PC-9 (cell line): ENCODE data around the gene LMX1B. TPM values are rescaled to one million over a fixed set of nuclear protein-coding genes. Genes with fewer than 3 reads are reported as not detected.
"Not testable (repeated sequence)": the region's sequence is repeated elsewhere in the genome, so short reads cannot be mapped to it uniquely, and the experiment has no call there.

Experiments used
- BruUV-seq: library from RNA; stranded (reverse); fragments of 400-500 nt; replicated peaks from 2 replicates; lab custom pipeline; 2021; lab: Mats Ljungman, UMichigan
- CTCF ChIA-PET: fragments of 300-600 bp; sonication (Branson Sonifier 250); formaldehyde crosslinking; loops from one replicate; lab custom pipeline; 2022; ENCODE audit warnings: antibody characterized with exemption; lab: Charles Lee
- POLR2A ChIA-PET: fragments of 300-600 bp; sonication (Branson Sonifier 250); formaldehyde crosslinking; loops from one replicate; lab custom pipeline; 2022; ENCODE audit warnings: antibody characterized with exemption; ENCODE audit not compliant: unreplicated experiment; lab: Charles Lee
- DNase-seq, 2 experiments: peaks; one replicate each; pipeline versions ENCODE4 v3.0.0 to v3.0.0-alpha.2; 2015 to 2022; ENCODE audit warnings: mixed read lengths in 1 of 2
- H2AFZ ChIP-seq: fragments of 200-600 bp; sonication (generic); 2 replicates; pipeline ENCODE4 v1.8.1; 2017; ENCODE audit warnings: antibody characterized with exemption
- H3F3A ChIP-seq: fragments of 200-600 bp; sonication (generic); 2 replicates; pipeline ENCODE4 v1.8.1; 2017; ENCODE audit warnings: antibody characterized with exemption, mild to moderate bottlenecking, low read depth; ENCODE audit not compliant: insufficient read depth
- H3K27ac ChIP-seq: fragments of 200-600 bp; sonication (generic); 2 replicates; pipeline ENCODE4 v1.6.1; 2016; ENCODE audit warnings: mixed run types
- H3K27me3 ChIP-seq: fragments of 200-600 bp; sonication (generic); 2 replicates; pipeline ENCODE4 v1.6.1; 2016; ENCODE audit warnings: low read depth, mixed run types; ENCODE audit not compliant: insufficient read depth
- H3K36me3 ChIP-seq: fragments of 200-600 bp; sonication (generic); 2 replicates; pipeline ENCODE4 v1.6.1; 2016; ENCODE audit warnings: low read depth, mixed run types
- H3K4me1 ChIP-seq: fragments of 200-600 bp; sonication (generic); replicated peaks from 2 replicates; pipeline ENCODE4 v1.6.1; 2016; ENCODE audit warnings: mixed run types; ENCODE audit not compliant: insufficient read depth
- H3K4me2 ChIP-seq: fragments of 200-600 bp; sonication (generic); 2 replicates; pipeline ENCODE4 v1.6.1; 2017; ENCODE audit warnings: mixed run types
- H3K4me3 ChIP-seq: fragments of 200-600 bp; sonication (generic); 2 replicates; pipeline ENCODE4 v1.6.1; 2016; ENCODE audit warnings: mixed run types
- H3K79me2 ChIP-seq: fragments of 200-600 bp; sonication (generic); 2 replicates; pipeline ENCODE4 v1.6.1; 2017; ENCODE audit warnings: low read depth, mixed run types
- H3K9me2 ChIP-seq: fragments of 200-600 bp; sonication (generic); 2 replicates; pipeline ENCODE4 v1.8.1; 2017; ENCODE audit warnings: mild to moderate bottlenecking; ENCODE audit not compliant: insufficient read depth
- H3K9me3 ChIP-seq: fragments of 200-600 bp; sonication (generic); 2 replicates; pipeline ENCODE4 v1.8.1; 2016; ENCODE audit warnings: low read depth; ENCODE audit not compliant: insufficient read depth
- H4K20me1 ChIP-seq: fragments of 200-600 bp; sonication (generic); 2 replicates; pipeline ENCODE4 v1.8.1; 2017; ENCODE audit not compliant: insufficient read depth
- EZH2 ChIP-seq: fragments of 200-600 bp; sonication (generic); IDR thresholded peaks from 2 replicates; pipeline ENCODE4 v1.8.0; 2017; ENCODE audit warnings: antibody characterized with exemption, low read depth
- intact Hi-C: fragments of 100-400 bp; cut with micrococcal nuclease; formaldehyde crosslinking; loops from one replicate; pipeline ENCODE4 v1.10.0; 2022; ENCODE audit not compliant: unreplicated experiment
- total RNA-seq: library from RNA; stranded (reverse); gene quantifications from 2 replicates; pipeline ENCODE4 v1.2.3, GENCODE V29; 2021
- TF ChIP-seq, protein P1 (sequence below): fragments of 200-600 bp; sonication (generic); conservative IDR thresholded peaks from 2 replicates; pipeline ENCODE4 v1.6.1; 2017; ENCODE audit warnings: mixed run types, antibody characterized with exemption, mild to moderate bottlenecking, moderate library complexity

The LMX1B gene
- total RNA-seq, 1 experiment from 2014 or later: not detected

DNA sequence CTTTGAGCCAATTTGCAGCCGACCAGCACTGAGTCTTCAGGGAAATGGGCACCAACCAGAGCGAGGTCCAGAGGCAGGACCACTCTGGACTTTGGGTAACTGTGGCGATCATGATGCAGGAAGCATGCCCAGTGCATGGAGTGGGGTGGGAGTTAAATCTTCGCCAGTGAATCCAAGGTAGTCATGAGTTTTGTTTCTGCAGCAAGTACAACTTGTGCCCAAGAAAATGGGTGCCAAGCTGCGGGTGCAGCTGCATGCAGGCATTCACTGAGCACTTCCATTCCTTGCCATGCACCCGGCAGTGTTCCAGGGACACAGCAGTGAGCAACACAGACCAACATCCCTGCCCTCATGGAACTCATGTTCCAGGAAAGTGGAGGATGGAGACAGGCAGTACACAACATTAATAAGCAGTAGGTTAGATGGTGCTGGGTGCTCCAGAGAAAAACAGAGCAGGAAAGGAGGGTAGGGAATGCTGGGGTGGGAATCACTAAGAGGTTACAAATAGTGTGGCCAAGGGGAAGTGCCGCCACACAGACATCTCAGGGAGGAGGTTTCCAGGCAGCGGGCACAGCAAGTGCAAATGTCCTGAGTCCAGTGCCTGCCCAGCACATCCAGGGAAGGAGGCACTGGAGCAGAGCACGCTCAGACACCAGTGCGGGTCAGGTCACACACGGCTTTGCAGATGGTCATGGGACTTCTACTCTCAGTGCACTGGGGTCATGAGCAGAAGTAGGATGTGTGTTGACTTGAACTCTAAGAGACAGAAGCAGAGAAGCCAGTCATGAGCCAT is 48.2 kb upstream of the LMX1B start:
- CTCF ChIA-PET: interaction anchor here (0.6 kb wide), 1 partner anchor 510 kb away, joined by 3 read pairs; no protein-coding TSS in a partner anchor
- H3K27me3 ChIP-seq: peaks cover 74% of the 10 kb centered on the region
- BruUV-seq: no TSS peak

DNA sequence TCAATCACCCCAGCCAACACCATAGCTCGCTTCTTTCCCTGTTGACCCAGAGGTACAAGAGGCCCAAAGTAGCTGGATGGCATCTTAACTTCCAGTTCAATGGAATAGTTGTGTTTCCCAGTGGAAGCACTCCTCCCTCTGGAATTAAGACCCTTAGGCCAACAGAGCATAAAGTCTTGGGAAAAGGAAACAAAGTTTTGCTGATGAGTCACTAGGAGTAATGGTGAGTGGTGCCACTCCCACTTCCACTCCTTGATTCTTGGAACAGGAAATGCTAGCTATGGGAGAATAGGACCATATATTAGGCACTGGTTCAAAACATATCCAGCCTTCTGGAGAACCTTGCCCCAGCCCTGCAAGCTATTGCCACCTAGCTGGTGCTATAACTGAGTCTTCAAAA is 44.7 kb upstream of the LMX1B start:
- H3K27me3 ChIP-seq: peaks cover 40% of the 10 kb centered on the region
- ChIA-PET CTCF (no interaction called here), POLR2A (no interaction called here)
- H3K9me3 ChIP-seq: no peaks in the 10 kb centered on the region
- TF ChIP-seq, protein P1, sequence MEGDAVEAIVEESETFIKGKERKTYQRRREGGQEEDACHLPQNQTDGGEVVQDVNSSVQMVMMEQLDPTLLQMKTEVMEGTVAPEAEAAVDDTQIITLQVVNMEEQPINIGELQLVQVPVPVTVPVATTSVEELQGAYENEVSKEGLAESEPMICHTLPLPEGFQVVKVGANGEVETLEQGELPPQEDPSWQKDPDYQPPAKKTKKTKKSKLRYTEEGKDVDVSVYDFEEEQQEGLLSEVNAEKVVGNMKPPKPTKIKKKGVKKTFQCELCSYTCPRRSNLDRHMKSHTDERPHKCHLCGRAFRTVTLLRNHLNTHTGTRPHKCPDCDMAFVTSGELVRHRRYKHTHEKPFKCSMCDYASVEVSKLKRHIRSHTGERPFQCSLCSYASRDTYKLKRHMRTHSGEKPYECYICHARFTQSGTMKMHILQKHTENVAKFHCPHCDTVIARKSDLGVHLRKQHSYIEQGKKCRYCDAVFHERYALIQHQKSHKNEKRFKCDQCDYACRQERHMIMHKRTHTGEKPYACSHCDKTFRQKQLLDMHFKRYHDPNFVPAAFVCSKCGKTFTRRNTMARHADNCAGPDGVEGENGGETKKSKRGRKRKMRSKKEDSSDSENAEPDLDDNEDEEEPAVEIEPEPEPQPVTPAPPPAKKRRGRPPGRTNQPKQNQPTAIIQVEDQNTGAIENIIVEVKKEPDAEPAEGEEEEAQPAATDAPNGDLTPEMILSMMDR: no peak
- no peak for TF ChIP-seq EZH2
- H3K9me2 ChIP-seq: no peaks in the 10 kb centered on the region
- no TSS peak for BruUV-seq
- no peaks in the 10 kb centered on the region for H3K4me1 ChIP-seq
- H3K4me2 ChIP-seq: no peak overlapping the region
- no peak for DNase-seq
- intact Hi-C loops: no loop called here
- H3K36me3 ChIP-seq: no peaks in the 10 kb centered on the region
- H2AFZ ChIP-seq: no peak overlapping the region
- H4K20me1 ChIP-seq: no peaks in the 10 kb centered on the region
- H3K27ac ChIP-seq: no peak overlapping the region
- no peaks in the 10 kb centered on the region for H3F3A ChIP-seq
- H3K4me3 ChIP-seq: no peak overlapping the region
- H3K79me2 ChIP-seq: no peaks in the 10 kb centered on the region

More for the DNA sequence above, 48.2 kb upstream of the LMX1B start:
- H3K79me2 ChIP-seq: no peaks in the 10 kb centered on the region
- H3F3A ChIP-seq: no peaks in the 10 kb centered on the region
- no peak for DNase-seq
- no peaks in the 10 kb centered on the region for H3K4me1 ChIP-seq
- H4K20me1 ChIP-seq: no peaks in the 10 kb centered on the region
- no peaks in the 10 kb centered on the region for H3K36me3 ChIP-seq
- H2AFZ ChIP-seq: no peak overlapping the region
- H3K9me3 ChIP-seq: no peaks in the 10 kb centered on the region
- no peak overlapping the region for H3K4me2 ChIP-seq
- no peak for TF ChIP-seq EZH2
- TF ChIP-seq, protein P1: no peak
- POLR2A ChIA-PET: no interaction called here
- H3K4me3 ChIP-seq: no peak overlapping the region
- intact Hi-C loops: no loop called here
- H3K27ac ChIP-seq: no peak overlapping the region
- no peaks in the 10 kb centered on the region for H3K9me2 ChIP-seq

DNA sequence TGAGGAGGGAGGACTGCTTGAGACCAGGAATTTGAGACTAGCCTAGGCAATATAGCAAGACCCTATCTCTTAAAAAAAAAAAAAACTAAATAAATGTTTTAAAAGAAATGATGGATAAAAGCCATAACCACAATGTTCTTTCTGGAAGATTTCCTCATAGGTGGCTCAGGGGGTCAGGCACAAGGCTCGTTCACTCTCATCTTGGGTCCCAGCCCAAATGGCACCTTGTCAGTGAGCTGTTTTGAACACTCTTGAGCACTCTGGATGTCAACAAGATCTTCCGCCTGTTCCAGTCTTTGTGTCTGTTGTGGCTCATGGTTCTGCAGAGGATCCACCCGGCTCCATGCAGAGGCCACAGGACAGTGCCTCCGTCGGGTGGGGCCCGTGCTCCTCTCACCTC is 35.7 kb upstream of the LMX1B start:
- H3K4me2 ChIP-seq: no peak overlapping the region
- no peaks in the 10 kb centered on the region for H3K9me2 ChIP-seq
- H3F3A ChIP-seq: no peaks in the 10 kb centered on the region
- no peaks in the 10 kb centered on the region for H3K9me3 ChIP-seq
- no peak for DNase-seq
- TF ChIP-seq, protein P1: no peak
- no peak for TF ChIP-seq EZH2
- H3K4me1 ChIP-seq: no peaks in the 10 kb centered on the region
- no peaks in the 10 kb centered on the region for H3K36me3 ChIP-seq
- peaks cover 67% of the 10 kb centered on the region for H3K27me3 ChIP-seq
- H3K4me3 ChIP-seq: no peak overlapping the region
- CTCF ChIA-PET: no interaction called here
- POLR2A ChIA-PET: no interaction called here
- no peak overlapping the region for H2AFZ ChIP-seq
- intact Hi-C loops: no loop called here
- H3K27ac ChIP-seq: no peak overlapping the region
- H4K20me1 ChIP-seq: no peaks in the 10 kb centered on the region
- no peaks in the 10 kb centered on the region for H3K79me2 ChIP-seq
- no TSS peak for BruUV-seq

DNA sequence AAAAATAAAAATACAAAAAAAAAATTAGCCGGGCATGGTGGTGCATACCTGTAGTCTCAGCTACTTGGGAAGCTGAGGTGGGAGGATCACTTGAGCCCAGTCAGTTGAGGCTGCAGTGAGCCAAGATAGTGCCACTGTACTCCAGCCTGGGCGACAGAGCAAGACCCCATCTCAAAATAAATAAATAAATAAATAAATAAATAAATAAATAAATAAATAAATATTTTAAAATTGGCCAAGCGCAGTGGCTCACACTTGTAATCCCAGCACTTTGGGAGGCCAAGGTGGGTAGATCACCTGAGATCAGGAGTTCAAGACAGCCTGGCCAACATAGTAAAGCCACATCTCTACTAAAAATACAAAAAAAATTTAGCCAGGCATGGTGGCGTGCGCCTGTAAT is 33.4 kb upstream of the LMX1B start:
- DNase-seq, H3K9me2 ChIP-seq, CTCF ChIA-PET, H3K27ac ChIP-seq, H3K36me3 ChIP-seq, intact Hi-C loops, H3K79me2 ChIP-seq, H2AFZ ChIP-seq, H3F3A ChIP-seq, H3K4me2 ChIP-seq, H4K20me1 ChIP-seq, BruUV-seq, H3K4me1 ChIP-seq, H3K9me3 ChIP-seq, H3K4me3 ChIP-seq, POLR2A ChIA-PET: not testable (repeated sequence)
- H3K27me3 ChIP-seq: peaks cover 63% of the 10 kb centered on the region
